ENCODE data around the gene UBALD2. TPM values are rescaled to one million over a fixed set of nuclear protein-coding genes. Genes with fewer than 3 reads are reported as not detected.

Gene UBALD2
- polyA plus RNA-seq, 1 donor (not counting 4 experiments of a cell fraction or from before 2014, with no cell fraction given) = 33.9 TPM

DNA sequence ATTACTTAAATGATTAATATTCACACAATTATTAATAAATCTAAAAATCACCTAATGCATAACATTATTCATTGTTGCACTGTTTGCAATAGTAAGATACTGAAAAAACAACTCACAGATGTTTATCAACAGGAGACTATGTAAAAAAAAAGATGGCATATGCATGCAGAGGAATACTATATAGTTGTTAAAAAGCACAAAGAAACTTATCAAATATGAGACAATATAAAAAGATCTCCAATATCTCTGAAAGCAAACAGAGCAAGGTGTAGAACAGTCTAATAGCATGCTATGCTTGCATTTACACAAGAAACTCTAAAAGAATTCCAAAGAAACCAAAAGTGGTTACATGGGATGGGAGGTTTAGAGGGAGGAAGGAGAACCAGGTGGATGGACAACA lies 28.5 kb upstream of the UBALD2 start:
- no peaks in the 10 kb centered on the region for H3K79me2 ChIP-seq (ENCODE audit: control insufficient read depth, insufficient read depth, low read length)
- DNase-seq (ENCODE audit: low read depth, low spot score) (no peak), FAIRE-seq (no peak)
- no peak overlapping the region for H3K4me3 ChIP-seq (ENCODE audit: control insufficient read depth in 2 of 3, extremely low read depth in 1 of 3, insufficient read depth in 2 of 3, low read depth in 1 of 3, low read length in 3 of 3)
- no peak overlapping the region for H3K27ac ChIP-seq (ENCODE audit: control insufficient read depth, insufficient read depth, low read length)
- peaks cover 4% of the 10 kb centered on the region for H3K4me1 ChIP-seq (ENCODE audit: control insufficient read depth, extremely low read depth, insufficient read depth, low read length)
- H3K9me3 ChIP-seq (ENCODE audit: control insufficient read depth, low read depth, low read length) = no peaks in the 10 kb centered on the region
- no peak overlapping the region for H2AFZ ChIP-seq (ENCODE audit: control insufficient read depth, low read length)
- TF ChIP-seq, protein P1, sequence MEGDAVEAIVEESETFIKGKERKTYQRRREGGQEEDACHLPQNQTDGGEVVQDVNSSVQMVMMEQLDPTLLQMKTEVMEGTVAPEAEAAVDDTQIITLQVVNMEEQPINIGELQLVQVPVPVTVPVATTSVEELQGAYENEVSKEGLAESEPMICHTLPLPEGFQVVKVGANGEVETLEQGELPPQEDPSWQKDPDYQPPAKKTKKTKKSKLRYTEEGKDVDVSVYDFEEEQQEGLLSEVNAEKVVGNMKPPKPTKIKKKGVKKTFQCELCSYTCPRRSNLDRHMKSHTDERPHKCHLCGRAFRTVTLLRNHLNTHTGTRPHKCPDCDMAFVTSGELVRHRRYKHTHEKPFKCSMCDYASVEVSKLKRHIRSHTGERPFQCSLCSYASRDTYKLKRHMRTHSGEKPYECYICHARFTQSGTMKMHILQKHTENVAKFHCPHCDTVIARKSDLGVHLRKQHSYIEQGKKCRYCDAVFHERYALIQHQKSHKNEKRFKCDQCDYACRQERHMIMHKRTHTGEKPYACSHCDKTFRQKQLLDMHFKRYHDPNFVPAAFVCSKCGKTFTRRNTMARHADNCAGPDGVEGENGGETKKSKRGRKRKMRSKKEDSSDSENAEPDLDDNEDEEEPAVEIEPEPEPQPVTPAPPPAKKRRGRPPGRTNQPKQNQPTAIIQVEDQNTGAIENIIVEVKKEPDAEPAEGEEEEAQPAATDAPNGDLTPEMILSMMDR (optimal IDR thresholded peaks at IDR 0.05 in 1 of 3, IDR thresholded peaks at IDR 0.05 in 1 of 3, conservative IDR thresholded peaks at IDR 0.05 in 1 of 3; ENCODE audit: extremely low read depth in 1 of 3, insufficient read depth in 2 of 3, low read length in 3 of 3) = no peak
- TF ChIP-seq EZH2 (IDR thresholded peaks at IDR 0.05; ENCODE audit: low read length) = no peak
- no peak overlapping the region for H3K9ac ChIP-seq (ENCODE audit: control insufficient read depth, extremely low read depth, insufficient read depth, low read length)
- no peaks in the 10 kb centered on the region for H4K20me1 ChIP-seq (ENCODE audit: control insufficient read depth, extremely low read depth, insufficient read depth, low read length)
- no peaks in the 10 kb centered on the region for H3K9me1 ChIP-seq (ENCODE audit: control insufficient read depth, extremely low read depth, insufficient read depth, low read length)
- dilution Hi-C loops (cut with MboI; ENCODE audit: extremely low pct_ligation_motif_present, low sequenced_read_pairs) = no loop called here
- no peaks in the 10 kb centered on the region for H3K36me3 ChIP-seq (ENCODE audit: control insufficient read depth in 2 of 2, extremely low read depth in 1 of 2, insufficient read depth in 2 of 2, low read length in 2 of 2)
- H3K27me3 ChIP-seq (ENCODE audit: control insufficient read depth, extremely low read depth, insufficient read depth, low read length) = peaks cover 36% of the 10 kb centered on the region
- H3K4me2 ChIP-seq (ENCODE audit: control insufficient read depth, extremely low read depth, insufficient read depth, low read depth, low read length) = no peak overlapping the region

DNA sequence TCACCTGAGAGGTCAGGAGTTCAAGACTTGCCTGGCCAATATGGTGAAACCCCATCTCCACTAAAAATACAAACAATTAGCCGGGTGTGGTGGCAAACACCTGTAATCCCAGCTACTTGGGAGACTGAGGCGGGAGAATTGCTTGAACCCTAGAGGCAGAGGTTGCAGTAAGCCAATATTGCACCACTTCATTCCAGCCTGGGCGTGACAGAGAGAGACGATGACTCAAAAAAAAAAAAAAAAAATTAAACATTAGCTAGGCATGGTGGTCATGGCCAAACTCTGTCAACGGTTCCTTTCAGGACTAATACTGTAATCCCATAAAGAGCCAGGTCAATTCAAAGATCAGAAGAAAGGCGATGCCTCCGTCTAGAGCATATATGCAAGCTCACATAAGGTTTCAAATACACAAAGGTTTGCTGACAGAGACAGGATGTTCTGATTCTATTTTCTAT lies 27.3 kb upstream of the UBALD2 start:
- Histone ChIP-seq H3K9ac (ENCODE audit: control insufficient read depth, extremely low read depth, insufficient read depth, low read length) (no peak overlapping the region), H3K9me3 (ENCODE audit: control insufficient read depth, low read depth, low read length) (no peaks in the 10 kb centered on the region), H3K79me2 (ENCODE audit: control insufficient read depth, insufficient read depth, low read length) (no peaks in the 10 kb centered on the region), H3K27ac (ENCODE audit: control insufficient read depth, insufficient read depth, low read length) (no peak overlapping the region), H3K4me3 (ENCODE audit: control insufficient read depth in 2 of 3, extremely low read depth in 1 of 3, insufficient read depth in 2 of 3, low read depth in 1 of 3, low read length in 3 of 3) (no peak overlapping the region), H3K4me1 (ENCODE audit: control insufficient read depth, extremely low read depth, insufficient read depth, low read length) (peaks cover 4% of the 10 kb centered on the region), H2AFZ (ENCODE audit: control insufficient read depth, low read length) (no peak overlapping the region), H3K36me3 (ENCODE audit: control insufficient read depth in 2 of 2, extremely low read depth in 1 of 2, insufficient read depth in 2 of 2, low read length in 2 of 2) (no peaks in the 10 kb centered on the region), H3K4me2 (ENCODE audit: control insufficient read depth, extremely low read depth, insufficient read depth, low read depth, low read length) (no peak overlapping the region), H4K20me1 (ENCODE audit: control insufficient read depth, extremely low read depth, insufficient read depth, low read length) (no peaks in the 10 kb centered on the region), H3K27me3 (ENCODE audit: control insufficient read depth, extremely low read depth, insufficient read depth, low read length) (peaks cover 48% of the 10 kb centered on the region), H3K9me1 (ENCODE audit: control insufficient read depth, extremely low read depth, insufficient read depth, low read length) (no peaks in the 10 kb centered on the region)
- DNase-seq (ENCODE audit: low read depth, low spot score) (no peak), FAIRE-seq (no peak)
- TF ChIP-seq EZH2 (IDR thresholded peaks at IDR 0.05; ENCODE audit: low read length) = no peak
- TF ChIP-seq, protein P1 (optimal IDR thresholded peaks at IDR 0.05 in 1 of 3, IDR thresholded peaks at IDR 0.05 in 1 of 3, conservative IDR thresholded peaks at IDR 0.05 in 1 of 3; ENCODE audit: extremely low read depth in 1 of 3, insufficient read depth in 2 of 3, low read length in 3 of 3) = no peak
- dilution Hi-C loops (cut with MboI; ENCODE audit: extremely low pct_ligation_motif_present, low sequenced_read_pairs) = no loop called here

Data from keratinocyte (primary cell).